Gastroesophageal sphincter (tissue), 3 donors: Measurements from ENCODE around the gene HDAC2.

Experiments used
- EP300 ChIP-seq: sonication (generic); formaldehyde crosslinking; IDR thresholded peaks from one replicate; pipeline ENCODE4 v1.6.1; 2017; ENCODE audit warnings: antibody characterized with exemption, mild to moderate bottlenecking
- POLR2A ChIP-seq, 2 donors: fragments of 450-650 bp; IDR thresholded peaks; one replicate each; pipeline ENCODE4 v1.6.1; 2017; ENCODE audit warnings: antibody characterized with exemption in 2 of 2, mild to moderate bottlenecking in 2 of 2, moderate library complexity in 1 of 2
- POLR2AphosphoS5 ChIP-seq: sonication (generic); formaldehyde crosslinking; IDR thresholded peaks from one replicate; pipeline ENCODE4 v1.6.1; 2017; ENCODE audit warnings: antibody characterized with exemption
- TF ChIP-seq, protein P1 (sequence below), 4 experiments: fragments of 200-600 bp in 2 of 4; fragments of 450-650 bp in 2 of 4; sonication (generic) in 1 of 4; IDR thresholded peaks; one replicate each; pipeline ENCODE4 v1.5.1; 2017 to 2019; ENCODE audit warnings: antibody characterized with exemption in 4 of 4, mild to moderate bottlenecking in 2 of 4, moderate library complexity in 2 of 4

- TF ChIP-seq POLR2A (IDR thresholded peaks at IDR 0.05), result no peak
- TF ChIP-seq, protein P1, sequence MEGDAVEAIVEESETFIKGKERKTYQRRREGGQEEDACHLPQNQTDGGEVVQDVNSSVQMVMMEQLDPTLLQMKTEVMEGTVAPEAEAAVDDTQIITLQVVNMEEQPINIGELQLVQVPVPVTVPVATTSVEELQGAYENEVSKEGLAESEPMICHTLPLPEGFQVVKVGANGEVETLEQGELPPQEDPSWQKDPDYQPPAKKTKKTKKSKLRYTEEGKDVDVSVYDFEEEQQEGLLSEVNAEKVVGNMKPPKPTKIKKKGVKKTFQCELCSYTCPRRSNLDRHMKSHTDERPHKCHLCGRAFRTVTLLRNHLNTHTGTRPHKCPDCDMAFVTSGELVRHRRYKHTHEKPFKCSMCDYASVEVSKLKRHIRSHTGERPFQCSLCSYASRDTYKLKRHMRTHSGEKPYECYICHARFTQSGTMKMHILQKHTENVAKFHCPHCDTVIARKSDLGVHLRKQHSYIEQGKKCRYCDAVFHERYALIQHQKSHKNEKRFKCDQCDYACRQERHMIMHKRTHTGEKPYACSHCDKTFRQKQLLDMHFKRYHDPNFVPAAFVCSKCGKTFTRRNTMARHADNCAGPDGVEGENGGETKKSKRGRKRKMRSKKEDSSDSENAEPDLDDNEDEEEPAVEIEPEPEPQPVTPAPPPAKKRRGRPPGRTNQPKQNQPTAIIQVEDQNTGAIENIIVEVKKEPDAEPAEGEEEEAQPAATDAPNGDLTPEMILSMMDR (IDR thresholded peaks at IDR 0.05), result no peak
- no peak for TF ChIP-seq POLR2AphosphoS5
- TF ChIP-seq EP300, result no peak
Observed at GRCh38 chr6:113907102-113907815, 63.7 kb downstream of the HDAC2 start.
